Stimulated activated CD8-positive, alpha-beta memory T cell treated with anti-CD3 and anti-CD28 coated beads, Interleukin-7, amount 100 ng/mL, for 24 hours (primary cell): ENCODE data around the gene KDM2B.

ENCODE experiments used
- DNase-seq: peaks from one replicate; pipeline ENCODE4 v3.0.0-alpha.2; 2020; ENCODE audit warnings: low read depth

Gene KDM2B

DNA sequence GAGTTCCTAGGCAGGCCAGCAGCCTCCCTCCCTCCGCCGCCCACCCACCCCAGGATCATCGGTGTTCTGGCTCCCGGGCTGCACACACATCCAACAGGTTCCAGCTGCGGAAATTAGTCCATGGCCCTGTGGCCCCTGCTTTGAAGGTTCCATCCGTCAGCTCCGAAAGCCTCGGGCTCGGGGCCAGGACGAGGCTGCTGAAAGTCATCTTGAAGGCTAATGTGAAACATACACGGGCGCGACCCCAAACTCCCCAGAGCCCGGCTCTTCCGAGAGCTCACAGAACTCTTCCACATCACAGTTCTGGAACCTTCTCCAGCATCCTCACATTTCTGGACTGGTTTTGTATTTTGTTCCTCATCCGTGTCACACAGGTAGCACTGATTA lies 19.8 kb downstream of the KDM2B start:
- DNase-seq: no peak

DNA sequence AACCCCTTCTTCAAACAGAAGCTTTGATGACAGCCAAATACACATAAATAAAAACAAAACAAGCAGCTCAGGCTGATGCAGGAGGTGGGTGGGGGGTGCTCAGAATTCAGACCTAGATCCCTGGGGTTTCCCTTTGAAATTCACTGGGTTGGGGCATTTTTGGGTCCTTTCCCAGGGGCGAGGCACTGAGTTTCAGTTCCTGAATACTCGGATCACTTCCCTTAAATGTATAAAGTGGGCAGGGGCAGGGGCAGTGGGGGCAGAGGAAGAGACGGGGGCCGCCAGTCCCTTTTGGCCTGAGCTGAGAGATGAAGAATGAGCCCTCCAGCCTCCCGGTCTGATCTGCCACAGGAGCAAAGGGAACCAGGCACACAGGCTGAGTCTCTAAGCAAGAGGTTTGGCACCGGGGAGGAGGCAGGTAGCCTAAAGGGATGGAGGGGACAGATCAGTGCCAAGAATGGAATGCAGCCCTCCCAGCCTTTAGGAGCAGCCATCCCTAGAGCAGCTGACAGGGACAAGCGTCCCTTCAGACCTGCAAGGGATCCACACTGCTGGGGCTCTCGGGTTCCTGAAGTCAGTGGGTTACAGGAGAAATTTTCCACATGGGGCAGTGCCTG lies 20.3 kb downstream of the KDM2B start:
- DNase-seq: no peak

DNA sequence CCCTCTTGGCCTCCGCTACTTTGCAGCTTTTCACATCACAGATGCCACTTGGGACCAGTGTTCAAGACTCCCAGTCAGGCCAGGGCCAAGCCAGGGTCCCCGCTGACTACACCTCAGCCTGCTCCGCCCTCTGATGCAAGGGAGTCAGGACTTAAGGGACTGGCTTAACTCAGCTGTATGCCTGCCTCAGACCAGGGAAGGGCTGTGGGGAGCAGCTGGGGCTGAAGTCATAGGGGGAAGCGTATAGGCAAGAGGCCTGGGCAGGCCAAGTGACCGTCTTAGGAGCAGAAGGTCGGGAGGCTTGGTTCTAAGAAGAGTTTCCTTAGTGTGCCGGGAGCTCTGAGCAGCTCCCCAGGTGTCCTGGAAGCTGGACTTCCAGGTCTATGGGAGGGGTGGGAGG lies 21.9 kb downstream of the KDM2B start:
- DNase-seq: no peak

DNA sequence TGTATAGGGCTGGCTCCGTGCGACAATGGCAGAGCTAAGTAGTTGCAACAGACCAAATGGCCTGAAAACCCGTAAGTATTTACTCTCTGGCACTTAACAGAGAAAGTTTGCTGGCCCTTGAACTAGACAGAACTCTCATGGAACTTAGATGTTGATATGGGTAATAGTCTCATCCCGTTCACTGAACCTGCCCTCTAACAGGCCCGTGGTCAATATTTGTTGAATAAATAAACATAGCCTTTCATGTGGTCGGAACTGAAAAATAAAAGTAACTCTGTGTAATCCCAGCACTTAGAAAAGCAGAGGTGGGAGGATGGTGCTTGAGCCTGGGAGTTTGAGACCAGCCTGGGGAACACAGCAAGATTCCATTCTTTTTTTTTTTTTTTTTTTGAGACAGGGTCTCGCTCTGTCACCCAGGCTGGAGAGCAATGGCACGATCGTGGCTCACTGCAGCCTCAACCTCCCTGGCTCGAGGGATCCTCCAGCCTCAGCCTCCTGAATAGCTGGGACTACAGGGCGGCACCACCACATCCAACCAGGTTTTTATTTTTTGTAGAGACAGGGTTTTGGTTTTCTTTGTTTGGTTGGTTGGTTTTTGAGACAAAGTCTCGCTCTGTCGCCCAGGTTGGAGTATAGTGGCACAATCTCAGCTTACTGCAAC lies 29.7 kb downstream of the KDM2B start:
- DNase-seq: no peak

DNA sequence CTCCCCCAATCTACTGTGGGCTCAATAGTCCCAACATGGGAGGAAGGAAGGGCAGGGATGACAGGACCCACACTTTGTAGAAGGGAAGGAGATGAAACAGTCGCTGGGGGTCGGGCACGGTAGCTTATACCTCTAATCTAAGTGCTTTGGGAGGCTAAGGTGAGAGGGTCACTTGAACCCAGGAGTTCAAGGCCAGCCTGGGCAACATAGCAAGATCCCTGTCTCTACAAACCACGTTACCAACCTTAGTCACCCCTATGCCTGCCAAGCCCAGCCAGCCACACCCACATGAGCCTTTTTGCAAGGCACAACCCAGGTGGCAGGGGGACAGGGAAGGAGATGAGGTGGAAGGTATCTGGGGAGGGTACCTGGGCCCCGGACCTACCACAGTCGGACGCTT lies 31.7 kb downstream of the KDM2B start:
- DNase-seq: no peak

DNA sequence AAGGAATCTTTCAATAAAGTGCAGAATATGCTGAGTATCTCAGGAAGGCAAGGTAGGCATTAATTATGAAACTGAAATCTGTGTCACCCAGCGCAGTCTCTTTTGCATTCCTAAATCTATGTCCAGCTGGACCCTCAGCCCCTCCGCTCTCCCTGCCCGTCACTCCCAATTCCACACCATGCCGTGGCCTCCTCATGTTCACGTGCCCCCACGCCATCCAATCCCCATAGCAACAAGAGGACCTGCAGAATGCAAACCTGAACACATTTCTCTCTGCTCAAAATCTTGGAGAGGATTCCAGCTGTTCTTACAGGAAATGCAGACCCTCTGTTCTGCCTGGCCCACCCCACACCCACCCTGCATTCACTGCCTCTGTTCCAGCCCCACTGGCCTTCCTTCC lies 35.3 kb downstream of the KDM2B start:
- DNase-seq: no peak

GRCh38 chr12:121543786-121544185 lies 37.0 kb downstream of the KDM2B start:
- DNase-seq: no peak

DNA sequence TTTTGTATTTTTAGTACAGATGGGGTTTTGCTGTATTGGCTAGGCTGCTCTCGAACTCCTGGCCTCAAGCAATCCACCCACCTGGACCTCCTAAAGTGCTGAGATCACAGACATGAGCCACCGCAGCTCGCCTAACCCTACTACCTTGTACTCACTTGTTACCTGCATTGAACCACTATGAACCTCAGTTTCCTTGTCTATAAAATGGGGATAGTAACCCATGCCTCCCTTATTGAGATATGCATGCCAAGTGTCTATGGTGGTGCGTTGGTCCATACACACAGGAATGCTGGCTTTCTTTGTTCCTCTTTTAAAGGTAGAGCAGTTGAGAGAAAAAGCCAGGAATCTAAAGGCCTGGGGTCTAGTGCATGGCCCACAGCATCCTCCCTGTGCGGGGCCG lies 40.9 kb downstream of the KDM2B start:
- DNase-seq: no peak

- no peak for DNase-seq
These were observed 42.1 kb downstream of the KDM2B start for GRCh38 chr12:121538699-121539061.

- DNase-seq: no peak
These were observed 42.8 kb downstream of the KDM2B start for GRCh38 chr12:121537814-121538698.

GRCh38 chr12:121536899-121537813 lies 43.7 kb downstream of the KDM2B start:
- no peak for DNase-seq

GRCh38 chr12:121536054-121536898 lies 44.5 kb downstream of the KDM2B start:
- DNase-seq: no peak

- no peak for DNase-seq
These were observed 45.4 kb downstream of the KDM2B start for GRCh38 chr12:121535150-121536053.

GRCh38 chr12:121534495-121535148 lies 46.2 kb downstream of the KDM2B start:
- no peak for DNase-seq

- DNase-seq: no peak
These were observed 47.3 kb downstream of the KDM2B start for GRCh38 chr12:121533394-121534090.

DNA sequence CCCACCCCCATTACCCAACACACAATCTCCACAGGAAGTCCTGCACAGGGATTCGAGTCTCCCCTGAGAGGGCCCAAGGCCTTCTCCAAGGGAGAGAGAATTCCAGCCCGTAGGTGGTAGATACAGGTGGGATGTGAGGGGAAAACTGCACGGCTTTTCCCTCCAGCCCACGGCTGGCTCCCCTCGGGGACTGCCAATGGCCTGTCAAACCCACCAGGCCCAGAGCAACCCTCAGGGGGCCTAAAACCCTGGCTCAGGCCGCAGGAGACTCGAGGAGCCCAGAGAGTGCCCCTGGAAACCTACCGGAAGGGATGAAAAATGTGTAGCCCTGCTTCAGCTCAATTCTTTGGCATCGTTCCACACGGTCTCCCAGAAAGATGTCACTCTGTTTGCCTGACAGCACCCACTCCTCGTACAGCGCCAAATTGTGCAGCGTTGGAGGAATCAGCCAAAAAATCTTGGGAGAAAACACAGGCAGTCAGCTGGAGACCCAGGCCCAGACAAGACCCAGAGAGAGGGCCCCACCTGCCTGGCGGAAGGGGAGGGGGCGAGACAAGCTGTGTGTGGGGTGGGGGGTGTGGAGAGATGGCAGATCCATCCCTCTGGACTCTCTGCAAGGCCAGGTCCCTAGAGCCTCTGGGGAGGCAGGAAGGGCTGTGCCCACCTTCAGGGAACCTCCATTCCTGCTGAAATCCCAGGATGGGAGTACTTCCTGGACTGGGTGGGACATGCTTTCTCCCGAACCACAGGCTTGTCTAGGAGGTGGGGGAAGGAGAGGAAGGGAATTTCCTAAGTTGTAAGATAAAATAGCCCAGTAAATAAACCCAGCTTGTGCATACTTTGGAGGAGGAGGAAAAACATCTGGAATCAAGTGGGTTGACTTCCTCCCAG lies 48.1 kb downstream of the KDM2B start:
- no peak for DNase-seq

- no peak for DNase-seq
These were observed 49.5 kb downstream of the KDM2B start for GRCh38 chr12:121531356-121531750.
